Adrenal gland (tissue), 5 donors: ENCODE measurements around the gene PAQR8.

Source experiments
- POLR2A ChIP-seq, 2 donors: fragments of 450-650 bp; IDR thresholded peaks; one replicate each; pipeline ENCODE4 v1.6.1; 2017; ENCODE audit warnings: antibody characterized with exemption in 2 of 2, mild to moderate bottlenecking in 2 of 2, moderate library complexity in 1 of 2
- TF ChIP-seq, protein P1 (sequence below), 6 experiments: fragments of 450-650 bp in 4 of 6; fragments of 200-600 bp in 2 of 6; sonication (generic) in 1 of 6; IDR thresholded peaks; 1 replicate in 5 of 6; 2 replicates in 1 of 6; pipeline versions ENCODE4 v1.5.1 to v1.8.0; 2016 to 2021; ENCODE audit warnings: antibody characterized with exemption in 6 of 6, mild to moderate bottlenecking in 2 of 6, moderate library complexity in 1 of 6
- donor health status: DM: no; HTN: no; CAD: no.

DNA sequence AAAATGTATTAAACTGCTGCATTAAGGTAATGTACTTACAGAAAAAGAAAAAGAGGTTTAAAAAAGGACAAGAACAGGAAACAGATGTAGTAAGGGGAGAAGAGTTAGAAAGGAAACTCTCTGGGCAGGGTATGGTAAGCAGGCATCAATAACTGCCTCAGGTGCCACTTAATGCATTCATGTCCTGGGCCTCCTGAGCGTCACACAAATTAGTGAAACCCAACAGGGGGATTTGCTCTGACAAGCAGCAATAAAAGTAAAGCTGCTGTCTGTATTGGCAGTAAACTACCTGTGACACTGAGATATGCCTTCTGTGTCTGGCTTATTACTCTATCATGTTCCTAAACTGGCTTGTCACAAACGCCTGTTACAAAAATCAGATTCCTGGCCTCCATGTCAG lies 56.7 kb downstream of the PAQR8 start:
- TF ChIP-seq, protein P1, sequence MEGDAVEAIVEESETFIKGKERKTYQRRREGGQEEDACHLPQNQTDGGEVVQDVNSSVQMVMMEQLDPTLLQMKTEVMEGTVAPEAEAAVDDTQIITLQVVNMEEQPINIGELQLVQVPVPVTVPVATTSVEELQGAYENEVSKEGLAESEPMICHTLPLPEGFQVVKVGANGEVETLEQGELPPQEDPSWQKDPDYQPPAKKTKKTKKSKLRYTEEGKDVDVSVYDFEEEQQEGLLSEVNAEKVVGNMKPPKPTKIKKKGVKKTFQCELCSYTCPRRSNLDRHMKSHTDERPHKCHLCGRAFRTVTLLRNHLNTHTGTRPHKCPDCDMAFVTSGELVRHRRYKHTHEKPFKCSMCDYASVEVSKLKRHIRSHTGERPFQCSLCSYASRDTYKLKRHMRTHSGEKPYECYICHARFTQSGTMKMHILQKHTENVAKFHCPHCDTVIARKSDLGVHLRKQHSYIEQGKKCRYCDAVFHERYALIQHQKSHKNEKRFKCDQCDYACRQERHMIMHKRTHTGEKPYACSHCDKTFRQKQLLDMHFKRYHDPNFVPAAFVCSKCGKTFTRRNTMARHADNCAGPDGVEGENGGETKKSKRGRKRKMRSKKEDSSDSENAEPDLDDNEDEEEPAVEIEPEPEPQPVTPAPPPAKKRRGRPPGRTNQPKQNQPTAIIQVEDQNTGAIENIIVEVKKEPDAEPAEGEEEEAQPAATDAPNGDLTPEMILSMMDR (IDR thresholded peaks at IDR 0.05) = no peak
- no peak for TF ChIP-seq POLR2A (IDR thresholded peaks at IDR 0.05)
